VCaP (cell line): ENCODE results near the gene SSX4B.
"Not testable (repeated sequence)": the region's sequence is repeated elsewhere in the genome, so short reads cannot be mapped to it uniquely, and the experiment has no call there.

Experiments
- H3K27ac ChIP-seq: fragments of 450-650 bp; 2 replicates; pipeline ENCODE4 v1.5.1; 2017
- TF ChIP-seq, protein P1 (sequence below): fragments of 450-650 bp; conservative IDR thresholded peaks from 2 replicates; pipeline ENCODE4 v1.5.1; 2017; ENCODE audit warnings: mild to moderate bottlenecking, moderate library complexity

Gene SSX4B

DNA sequence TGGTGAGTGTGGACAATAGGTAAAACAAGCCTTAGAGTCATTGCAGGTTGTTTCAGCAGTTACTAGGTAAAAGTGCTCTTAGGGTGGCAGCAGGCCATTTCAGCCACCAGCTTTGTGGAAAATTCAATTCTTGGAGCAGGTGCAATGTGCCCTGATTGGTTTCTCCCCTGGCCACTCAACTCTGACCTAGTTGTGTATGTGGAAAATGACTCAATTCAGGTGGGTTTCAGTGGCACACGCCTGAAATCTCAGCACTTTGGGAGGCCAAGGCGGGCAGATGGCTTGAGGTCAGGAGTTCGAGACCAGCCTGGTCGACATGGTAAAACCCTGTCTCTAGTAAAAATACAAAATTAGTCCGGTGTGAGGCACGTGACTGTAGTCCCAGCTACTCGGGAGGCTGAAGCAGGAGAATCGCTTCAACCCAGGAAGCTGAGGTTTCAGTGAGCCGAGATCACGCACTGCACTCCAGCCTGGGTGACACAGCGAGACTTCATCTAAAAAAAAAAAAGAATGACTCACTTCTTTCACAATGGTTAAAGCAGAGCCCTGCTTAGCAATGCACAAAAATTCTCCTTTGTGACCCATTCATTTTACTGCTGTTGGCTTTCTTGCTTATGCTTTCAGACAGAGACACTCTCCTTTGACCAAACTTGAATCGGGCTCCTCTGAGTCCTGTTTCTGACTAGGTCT, 15.4 kb upstream of the SSX4B start:
- H3K27ac ChIP-seq = not testable (repeated sequence)

DNA sequence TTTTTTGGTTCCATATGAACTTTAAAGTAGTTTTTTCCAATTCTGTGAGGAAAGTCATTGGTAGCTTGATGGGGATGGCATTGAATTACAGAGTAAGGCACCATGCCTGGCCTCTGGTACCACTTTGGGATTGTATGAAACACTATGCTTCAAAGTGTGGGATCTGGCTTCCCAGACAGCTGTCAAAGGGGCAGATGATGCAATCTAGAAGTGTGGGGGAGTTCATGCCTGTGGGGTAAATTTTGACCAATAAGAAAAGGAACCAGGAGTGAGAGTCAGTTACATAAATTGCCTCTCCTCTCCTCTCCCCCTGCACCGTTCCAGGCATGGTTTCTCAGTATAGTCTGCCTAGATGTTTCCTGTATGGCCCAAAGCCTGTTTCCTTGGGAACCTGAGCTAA, 13.9 kb downstream of the SSX4B start:
- not testable (repeated sequence) for H3K27ac ChIP-seq

DNA sequence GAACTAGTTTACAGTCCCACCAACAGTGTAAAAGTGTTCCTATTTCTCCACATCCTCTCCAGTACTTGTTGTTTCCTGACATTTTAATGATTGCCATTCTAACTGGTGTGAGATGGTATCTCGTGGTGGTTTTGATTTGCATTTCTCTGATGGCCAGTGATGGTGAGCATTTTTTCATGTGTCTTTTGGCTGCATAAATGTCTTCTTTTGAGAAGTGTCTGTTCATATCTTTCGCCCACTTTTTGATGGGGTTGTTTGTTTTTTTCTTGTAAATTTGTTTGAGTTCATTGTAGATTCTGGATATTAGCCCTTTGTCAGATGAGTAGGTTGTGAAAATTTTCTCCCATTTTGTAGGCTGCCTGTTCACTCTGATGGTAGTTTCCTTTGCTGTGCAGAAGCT, 14.8 kb downstream of the SSX4B start:
- H3K27ac ChIP-seq = not testable (repeated sequence)

DNA sequence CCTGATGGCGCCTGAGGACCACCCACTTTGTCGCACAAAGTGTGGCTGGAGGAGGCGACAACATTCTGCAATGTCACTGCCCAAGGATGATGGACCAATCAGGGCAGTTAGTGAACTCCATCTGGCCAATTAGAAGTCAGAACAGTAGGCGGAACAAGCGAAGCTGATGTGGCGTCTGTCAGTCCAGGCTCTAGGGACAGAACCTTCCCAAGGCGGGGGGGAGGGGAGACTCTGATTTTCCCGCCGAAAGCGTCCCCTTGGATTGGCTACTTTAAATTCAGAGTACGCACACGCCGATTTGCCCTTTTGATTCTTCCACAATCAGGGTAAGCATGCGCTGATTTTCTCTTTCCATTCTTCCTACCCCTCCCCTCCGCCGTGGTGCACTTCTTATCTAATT, 28.5 kb downstream of the SSX4B start, which contains the start of gene SSX4:
SSX4 (plus strand) TSS at position 301 of the 400 bp plus-strand sequence. CDS start 515 bp downstream, outside the sequence.
- H3K27ac ChIP-seq = not testable (repeated sequence)

DNA sequence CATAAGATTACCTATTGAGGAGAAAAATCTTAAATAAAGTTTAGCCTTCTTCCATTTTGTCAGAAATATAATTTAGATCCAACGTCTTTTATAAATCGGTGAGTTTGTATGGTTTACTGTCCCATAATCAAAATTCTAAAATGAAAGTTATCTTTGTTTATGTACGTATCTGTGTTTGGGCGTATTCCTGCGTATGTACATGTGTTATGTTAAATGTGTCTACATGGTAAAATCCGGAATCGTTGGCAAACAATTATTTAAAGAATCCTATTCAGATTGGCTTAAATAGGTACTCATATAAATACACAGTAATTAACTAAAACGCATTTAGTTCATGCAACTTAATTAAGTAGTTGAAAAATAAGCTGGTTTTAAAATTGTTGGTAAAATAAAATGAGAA, 41.4 kb downstream of the SSX4B start:
- not testable (repeated sequence) for H3K27ac ChIP-seq

GRCh38 chrX:48367717-48368408, 43.9 kb downstream of the SSX4B start:
- not testable (repeated sequence) for H3K27ac ChIP-seq

DNA sequence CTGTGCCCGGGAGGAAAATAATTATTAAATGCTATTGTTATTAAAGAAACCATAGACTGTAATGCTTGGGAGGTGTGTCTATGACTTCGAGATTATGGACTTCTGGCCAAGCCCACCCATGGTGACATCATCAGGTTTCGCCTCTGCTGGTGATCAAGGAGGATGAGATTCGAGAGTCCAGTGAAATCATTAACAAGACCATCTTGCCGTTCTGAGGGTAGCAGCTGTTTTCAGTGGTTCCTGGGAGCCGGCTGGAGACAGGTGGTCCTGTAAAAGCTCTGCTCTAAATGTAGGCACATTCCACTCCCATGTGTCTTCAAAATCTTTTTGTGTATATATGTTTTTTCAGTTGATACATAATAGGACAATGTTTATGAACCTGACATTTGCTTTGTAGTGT, 52.5 kb downstream of the SSX4B start:
- not testable (repeated sequence) for H3K27ac ChIP-seq

DNA sequence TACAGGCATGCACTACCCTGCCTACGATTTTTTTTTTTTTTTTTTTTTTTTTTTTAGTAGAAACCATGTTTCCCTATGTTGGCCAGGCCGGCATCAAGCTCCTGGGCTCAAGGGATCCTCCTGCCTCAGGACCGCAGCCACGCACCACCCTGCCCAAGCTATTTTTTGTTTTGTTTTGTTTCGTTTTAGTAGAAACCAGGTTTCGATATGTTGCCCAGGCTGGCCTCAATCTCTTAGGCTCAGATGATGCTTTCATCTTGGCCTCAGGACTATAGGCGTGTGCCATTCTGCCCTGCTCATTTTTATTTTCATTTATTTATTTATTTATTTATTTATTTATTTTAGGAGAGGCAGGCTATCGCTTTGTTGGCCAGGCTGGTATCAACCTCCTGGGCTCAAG, 54.1 kb downstream of the SSX4B start:
- H3K27ac ChIP-seq = no peak overlapping the region
- TF ChIP-seq, protein P1, sequence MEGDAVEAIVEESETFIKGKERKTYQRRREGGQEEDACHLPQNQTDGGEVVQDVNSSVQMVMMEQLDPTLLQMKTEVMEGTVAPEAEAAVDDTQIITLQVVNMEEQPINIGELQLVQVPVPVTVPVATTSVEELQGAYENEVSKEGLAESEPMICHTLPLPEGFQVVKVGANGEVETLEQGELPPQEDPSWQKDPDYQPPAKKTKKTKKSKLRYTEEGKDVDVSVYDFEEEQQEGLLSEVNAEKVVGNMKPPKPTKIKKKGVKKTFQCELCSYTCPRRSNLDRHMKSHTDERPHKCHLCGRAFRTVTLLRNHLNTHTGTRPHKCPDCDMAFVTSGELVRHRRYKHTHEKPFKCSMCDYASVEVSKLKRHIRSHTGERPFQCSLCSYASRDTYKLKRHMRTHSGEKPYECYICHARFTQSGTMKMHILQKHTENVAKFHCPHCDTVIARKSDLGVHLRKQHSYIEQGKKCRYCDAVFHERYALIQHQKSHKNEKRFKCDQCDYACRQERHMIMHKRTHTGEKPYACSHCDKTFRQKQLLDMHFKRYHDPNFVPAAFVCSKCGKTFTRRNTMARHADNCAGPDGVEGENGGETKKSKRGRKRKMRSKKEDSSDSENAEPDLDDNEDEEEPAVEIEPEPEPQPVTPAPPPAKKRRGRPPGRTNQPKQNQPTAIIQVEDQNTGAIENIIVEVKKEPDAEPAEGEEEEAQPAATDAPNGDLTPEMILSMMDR = no peak

DNA sequence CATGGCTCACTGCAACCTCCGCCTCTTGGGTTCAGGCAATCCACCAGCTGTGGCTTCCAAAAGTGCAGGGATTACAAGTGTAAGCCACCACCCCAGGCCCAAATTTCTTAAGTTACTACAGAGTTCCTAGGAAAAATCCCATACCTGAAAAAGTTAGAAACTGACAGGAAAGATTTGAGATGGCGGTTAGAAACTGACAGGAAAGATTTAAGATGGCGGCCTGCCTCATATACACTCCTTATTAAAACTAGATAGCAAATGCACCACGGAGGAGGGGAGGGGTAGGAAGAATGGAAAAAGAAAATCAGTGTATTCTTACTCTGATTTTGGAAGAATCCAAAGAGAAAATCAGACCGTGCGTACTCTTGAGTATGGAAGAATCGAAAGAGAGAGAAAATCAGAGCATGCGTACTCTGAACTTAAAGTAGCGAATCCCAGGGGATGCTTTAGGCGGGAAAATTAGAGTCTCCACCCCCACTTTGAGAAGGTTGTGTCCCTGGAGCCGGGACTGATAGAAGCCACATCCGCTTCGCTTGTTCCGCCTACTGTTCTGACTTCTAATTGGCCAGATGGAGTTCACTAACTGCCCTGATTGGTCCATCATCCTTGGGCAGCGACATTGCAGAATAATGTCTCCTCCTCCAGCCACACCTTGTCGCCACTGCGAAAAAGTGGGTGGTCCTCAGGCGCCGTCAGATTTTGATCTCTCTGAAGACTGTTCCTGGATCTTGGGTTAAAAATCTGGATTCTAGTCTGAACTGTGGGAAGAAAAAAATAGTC, 55.3 kb downstream of the SSX4B start, which contains the start of gene SSX3:
SSX3 (minus strand) TSS at position 389 of the 780 bp plus-strand sequence. CDS start 1,454 bp downstream, outside the sequence.
- not testable (repeated sequence) for H3K27ac ChIP-seq
